ENCODE measurements around the gene TRMO.
"Not testable (repeated sequence)": the region's sequence is repeated elsewhere in the genome, so short reads cannot be mapped to it uniquely, and the experiment has no call there.

TRMO gene, protein sequence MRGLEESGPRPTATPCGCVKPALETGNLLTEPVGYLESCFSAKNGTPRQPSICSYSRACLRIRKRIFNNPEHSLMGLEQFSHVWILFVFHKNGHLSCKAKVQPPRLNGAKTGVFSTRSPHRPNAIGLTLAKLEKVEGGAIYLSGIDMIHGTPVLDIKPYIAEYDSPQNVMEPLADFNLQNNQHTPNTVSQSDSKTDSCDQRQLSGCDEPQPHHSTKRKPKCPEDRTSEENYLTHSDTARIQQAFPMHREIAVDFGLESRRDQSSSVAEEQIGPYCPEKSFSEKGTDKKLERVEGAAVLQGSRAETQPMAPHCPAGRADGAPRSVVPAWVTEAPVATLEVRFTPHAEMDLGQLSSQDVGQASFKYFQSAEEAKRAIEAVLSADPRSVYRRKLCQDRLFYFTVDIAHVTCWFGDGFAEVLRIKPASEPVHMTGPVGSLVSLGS

DNA sequence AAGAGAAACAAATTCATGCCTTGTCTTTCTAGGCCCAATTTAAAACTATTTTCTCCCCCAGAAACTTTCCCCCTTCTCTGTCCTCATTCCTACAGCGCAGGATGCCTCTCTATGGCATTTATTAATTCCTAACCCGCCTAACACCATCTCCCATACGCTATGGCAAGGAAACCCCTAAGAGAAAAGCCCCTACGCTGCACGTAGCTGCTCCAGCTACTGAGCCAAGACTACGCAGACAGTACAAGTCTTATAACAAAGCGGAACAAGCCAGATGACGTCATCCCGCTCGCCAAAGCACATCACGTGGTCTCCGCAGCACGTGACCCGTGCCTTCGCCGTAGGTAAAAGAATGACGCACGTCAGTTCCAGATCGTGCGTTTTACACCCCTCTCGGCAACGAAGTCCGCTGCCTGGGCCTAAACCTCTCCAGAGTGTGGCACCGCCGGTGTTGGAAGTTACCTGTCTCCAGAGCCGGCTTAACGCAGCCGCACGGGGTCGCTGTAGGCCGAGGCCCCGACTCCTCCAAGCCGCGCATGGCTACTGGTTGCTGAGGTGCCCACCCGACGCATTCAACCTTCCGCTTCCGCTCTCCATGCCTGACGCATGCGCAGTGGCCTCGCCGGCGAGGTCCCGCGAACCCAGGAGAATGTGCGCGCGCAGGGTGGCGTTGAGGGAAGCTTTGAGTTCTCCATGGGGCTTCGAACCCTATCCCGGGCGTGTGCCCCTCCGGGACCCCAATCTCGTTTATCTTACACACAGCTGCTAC is at the start of gene TRMO:
TRMO (minus strand) TSS at position 542 of the 766 bp plus-strand sequence; CDS start at position 535, 7 bp downstream.
- peak; percentile 96 to 97 for DNase-seq (ENCODE audit: low read depth in 1 of 2, low spot score in 1 of 2)

GRCh38 chr9:97970165-97970564 is 47.9 kb upstream of the TRMO start:
- DNase-seq (ENCODE audit: low read depth in 1 of 2, low spot score in 1 of 2): no peak

DNA sequence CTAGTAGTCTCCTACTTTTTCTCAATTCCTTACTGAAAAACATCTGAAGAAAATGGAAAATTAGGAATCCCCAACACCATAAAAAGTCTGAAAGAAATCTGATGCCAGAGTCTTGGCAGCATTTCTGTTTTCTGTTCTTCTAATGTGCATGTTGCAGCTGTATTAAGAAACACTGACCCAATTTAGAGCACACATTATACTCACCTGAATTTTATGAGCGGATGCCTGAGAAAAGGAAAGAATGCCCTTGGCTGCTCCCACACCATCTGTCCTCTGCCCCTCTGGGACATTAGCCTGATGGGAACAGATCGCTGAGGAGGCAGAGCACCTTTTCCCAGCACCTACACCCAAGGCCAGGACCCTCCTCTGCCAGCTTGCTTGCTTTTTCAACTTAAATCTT is 46.7 kb upstream of the TRMO start:
- no peak for DNase-seq (ENCODE audit: low read depth in 1 of 2, low spot score in 1 of 2)

GRCh38 chr9:97966493-97966892 is 44.2 kb upstream of the TRMO start:
- no peak for DNase-seq (ENCODE audit: low read depth in 1 of 2, low spot score in 1 of 2)

- no peak for DNase-seq (ENCODE audit: low read depth in 1 of 2, low spot score in 1 of 2)
Measured at GRCh38 chr9:97964901-97965300, 42.6 kb upstream of the TRMO start.

DNA sequence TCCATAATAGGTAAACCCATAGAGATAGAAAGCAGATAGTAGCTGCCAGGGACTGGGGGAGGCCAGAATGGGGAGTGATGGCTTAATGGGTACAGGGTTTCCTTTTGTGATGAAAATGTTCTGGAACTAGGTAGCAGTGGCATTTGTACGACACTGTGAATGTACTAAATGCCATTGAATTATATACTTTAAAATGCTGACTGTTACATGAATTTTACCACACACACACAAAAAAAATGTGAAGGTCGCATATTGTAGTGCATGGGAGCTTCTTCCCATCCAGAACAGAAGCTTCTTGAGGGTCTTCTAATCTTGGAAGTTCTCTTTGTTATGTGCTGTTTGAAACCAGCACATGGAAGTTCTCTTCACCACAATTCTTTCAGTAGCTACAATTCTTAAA is 40.9 kb upstream of the TRMO start:
- no peak for DNase-seq (ENCODE audit: low read depth in 1 of 2, low spot score in 1 of 2)

GRCh38 chr9:97962575-97962974 is 40.3 kb upstream of the TRMO start:
- DNase-seq (ENCODE audit: low read depth in 1 of 2, low spot score in 1 of 2): no peak

DNA sequence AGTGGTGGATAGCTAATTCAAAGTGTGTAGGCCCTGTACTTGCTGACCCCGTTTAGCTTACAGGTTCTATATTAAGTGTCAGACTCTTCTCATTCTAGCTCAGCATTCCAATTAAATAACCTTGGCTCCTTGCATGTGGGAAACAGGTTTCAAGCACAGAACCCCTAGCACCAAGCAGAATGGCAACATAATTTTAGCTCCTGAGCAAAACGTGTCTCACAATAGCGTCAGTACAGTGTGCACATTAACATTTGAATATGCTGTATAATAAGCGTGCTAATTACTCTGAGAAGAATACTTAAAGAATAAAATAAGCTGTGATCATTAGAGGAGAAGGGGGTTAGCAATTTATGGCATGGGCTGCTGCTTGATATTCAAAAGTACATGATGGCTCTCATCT is 39.8 kb upstream of the TRMO start:
- DNase-seq (ENCODE audit: low read depth in 1 of 2, low spot score in 1 of 2): no peak

- no peak for DNase-seq (ENCODE audit: low read depth in 1 of 2, low spot score in 1 of 2)
Measured at GRCh38 chr9:97961361-97961760, 39.1 kb upstream of the TRMO start.

GRCh38 chr9:97960678-97961328 is 38.5 kb upstream of the TRMO start:
- not testable (repeated sequence) for DNase-seq (ENCODE audit: low read depth in 1 of 2, low spot score in 1 of 2)

- no peak for DNase-seq (ENCODE audit: low read depth in 1 of 2, low spot score in 1 of 2)
Measured at GRCh38 chr9:97959585-97959984, 37.3 kb upstream of the TRMO start.

- no peak for DNase-seq (ENCODE audit: low read depth in 1 of 2, low spot score in 1 of 2)
Measured at GRCh38 chr9:97958812-97959511, 36.7 kb upstream of the TRMO start.

GRCh38 chr9:97956331-97956730 is 34.0 kb upstream of the TRMO start:
- no peak for DNase-seq (ENCODE audit: low read depth in 1 of 2, low spot score in 1 of 2)

- DNase-seq (ENCODE audit: low read depth in 1 of 2, low spot score in 1 of 2): peak in 1 of 2 donors; percentile 15
Measured at GRCh38 chr9:97954550-97954989, 32.3 kb upstream of the TRMO start.

DNA sequence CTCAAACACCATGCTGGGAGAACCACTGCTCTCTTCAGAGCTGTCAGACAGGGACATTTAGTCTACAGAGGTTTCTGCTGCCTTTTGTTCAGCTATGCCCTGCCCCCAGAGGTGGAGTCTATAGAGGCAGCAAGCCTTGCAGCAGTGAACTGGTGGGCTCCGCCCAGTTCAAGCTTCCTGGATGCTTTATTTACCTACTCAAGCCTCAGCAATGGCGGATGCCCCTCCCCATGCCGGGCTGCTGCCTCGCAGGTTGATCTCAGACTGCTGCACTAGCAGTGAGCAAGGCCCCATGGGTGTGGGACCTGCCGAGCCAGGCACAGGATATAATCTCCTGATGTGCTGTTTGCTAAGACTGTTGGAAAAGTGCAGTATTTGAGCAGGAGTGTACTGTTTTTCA is 28.6 kb upstream of the TRMO start:
- not testable (repeated sequence) for DNase-seq (ENCODE audit: low read depth in 1 of 2, low spot score in 1 of 2)

DNA sequence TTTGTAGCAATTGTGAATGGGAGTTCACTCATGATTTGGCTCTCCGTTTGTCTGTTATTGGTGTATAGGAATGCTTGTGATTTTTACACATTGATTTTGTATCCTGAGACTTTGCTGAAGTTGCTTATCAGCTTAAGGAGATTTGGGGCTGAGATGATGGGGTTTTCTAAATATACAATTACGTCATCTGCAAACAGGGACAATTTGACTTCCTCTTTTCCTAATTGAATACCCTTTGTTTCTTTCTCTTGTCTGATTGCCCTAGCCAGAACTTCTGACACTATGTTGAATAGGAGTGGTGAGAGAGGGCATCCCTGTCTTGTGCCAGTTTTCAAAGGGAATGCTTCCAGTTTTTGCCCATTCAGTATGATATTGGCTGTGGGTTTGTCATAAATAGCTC is 24.8 kb upstream of the TRMO start:
- not testable (repeated sequence) for DNase-seq (ENCODE audit: low read depth in 1 of 2, low spot score in 1 of 2)

DNA sequence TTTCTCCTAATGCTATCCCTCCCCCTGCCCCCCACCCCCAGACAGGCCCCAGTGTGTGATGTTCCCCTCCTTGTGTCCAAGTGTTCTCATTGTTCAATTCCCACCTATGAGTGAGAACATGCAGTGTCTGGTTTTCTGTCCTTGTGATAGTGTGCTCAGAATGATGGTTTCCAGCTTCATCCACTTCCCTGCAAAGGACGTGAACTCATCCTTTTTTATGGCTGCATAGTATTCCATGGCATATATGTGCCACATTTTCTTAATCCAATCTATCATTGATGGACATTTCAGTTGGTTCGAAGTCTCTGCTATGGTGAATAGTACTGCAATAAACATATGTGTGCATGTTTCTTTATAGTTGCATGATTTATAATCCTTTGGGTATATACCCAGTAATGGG is 23.2 kb upstream of the TRMO start:
- DNase-seq (ENCODE audit: low read depth in 1 of 2, low spot score in 1 of 2): not testable (repeated sequence)

- no peak for DNase-seq (ENCODE audit: low read depth in 1 of 2, low spot score in 1 of 2)
Measured at GRCh38 chr9:97944612-97945011, 22.3 kb upstream of the TRMO start.

DNA sequence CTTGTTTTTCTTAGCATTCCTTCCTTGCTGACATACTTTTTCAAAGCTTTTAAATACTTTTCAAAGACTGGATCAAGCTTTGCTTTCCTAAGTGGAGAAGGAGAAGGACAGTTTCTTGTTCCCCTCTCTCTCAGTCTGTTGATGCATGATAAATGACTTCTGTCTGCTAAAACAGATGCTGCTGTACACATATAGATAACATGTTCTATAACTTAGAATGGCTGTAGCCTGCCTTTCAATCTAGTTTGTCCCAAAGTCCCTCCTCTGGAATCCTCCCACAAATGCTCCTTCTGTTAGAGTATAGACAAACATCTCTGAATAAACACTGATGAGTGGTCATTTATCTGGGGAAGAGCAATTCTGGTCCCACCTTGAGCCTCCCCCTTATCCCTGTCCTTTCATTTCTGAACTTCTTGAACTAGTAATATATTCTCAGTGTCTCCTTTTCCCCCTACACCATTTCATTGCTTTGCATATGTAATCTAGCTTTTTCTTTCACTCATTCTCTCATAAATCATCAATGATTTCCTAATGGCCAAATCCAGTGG is 21.1 kb upstream of the TRMO start:
- no peak for DNase-seq (ENCODE audit: low read depth in 1 of 2, low spot score in 1 of 2)

- DNase-seq (ENCODE audit: low read depth in 1 of 2, low spot score in 1 of 2): no peak
Measured at GRCh38 chr9:97941323-97941722, 19.0 kb upstream of the TRMO start.

GRCh38 chr9:97940741-97941140 is 18.4 kb upstream of the TRMO start:
- DNase-seq (ENCODE audit: low read depth in 1 of 2, low spot score in 1 of 2): no peak

Data from activated T-helper 1 cell treated with anti-CD3 and anti-CD28 coated beads, Interleukin-2, amount 50 U/mL, for 16 hours (primary cell).